NCI-H524 treated with DMSO at 0.1 percent for 48 hours (cell line): ENCODE results near the gene MYO16.
"Not testable (repeated sequence)": the region's sequence is repeated elsewhere in the genome, so short reads cannot be mapped to it uniquely, and the experiment has no call there.

Experiments used
- DNase-seq: peaks from one replicate; lab custom pipeline; 2025; lab: John Stamatoyannopoulos, UW

The MYO16 gene

DNA sequence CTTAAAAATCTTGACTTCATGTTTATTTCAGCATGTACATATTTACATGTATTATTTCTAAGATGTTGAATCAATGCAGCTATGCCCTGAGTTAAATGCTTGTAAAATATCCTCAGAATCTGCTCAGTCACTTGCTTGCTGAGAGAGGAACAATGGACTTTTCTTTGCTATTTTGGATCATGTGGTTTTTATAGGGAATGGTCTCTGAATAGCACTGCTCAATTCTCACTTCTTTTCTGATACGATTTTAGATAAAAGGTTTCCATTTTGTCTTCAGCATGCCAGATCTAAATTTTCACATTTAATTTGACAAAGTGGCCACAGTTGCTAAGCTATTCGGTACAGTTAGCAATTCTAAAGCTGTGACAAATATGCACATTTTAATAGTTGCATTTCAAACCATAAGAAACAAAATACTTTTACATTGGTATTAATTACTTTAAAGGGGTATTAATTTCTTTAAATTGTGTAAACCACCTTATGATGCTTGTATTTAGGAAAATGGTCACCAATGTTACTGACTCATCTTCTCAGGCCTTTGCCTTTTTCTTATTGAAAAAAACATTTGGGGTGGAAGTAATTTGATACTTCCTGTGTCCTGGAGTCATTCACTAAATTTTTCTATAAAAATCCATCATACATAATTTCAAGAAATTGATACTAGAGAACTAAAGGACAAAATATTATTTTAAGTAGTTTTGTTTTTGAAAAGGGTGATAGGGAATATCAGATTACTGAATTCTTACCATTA, 113.5 kb downstream of the MYO16 start:
- DNase-seq: no peak

DNA sequence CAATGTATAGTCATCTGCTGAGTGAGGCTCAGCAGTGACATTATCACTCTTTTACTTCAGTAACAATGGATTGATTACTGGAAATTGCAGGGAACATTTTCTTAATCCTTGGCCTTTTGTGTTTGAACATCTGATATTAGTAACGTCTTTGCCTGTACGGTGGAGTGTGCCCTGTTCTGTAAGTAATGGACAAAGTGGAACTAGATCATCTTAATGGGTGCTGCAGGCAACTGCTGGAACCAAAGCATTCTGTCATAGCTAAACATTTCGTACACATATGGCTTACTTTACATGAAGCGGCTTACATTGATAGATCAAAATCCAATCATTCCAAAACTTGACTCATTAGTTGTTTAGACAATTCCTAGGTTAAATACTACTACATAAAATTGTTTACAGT, 114.1 kb downstream of the MYO16 start:
- DNase-seq: no peak

DNA sequence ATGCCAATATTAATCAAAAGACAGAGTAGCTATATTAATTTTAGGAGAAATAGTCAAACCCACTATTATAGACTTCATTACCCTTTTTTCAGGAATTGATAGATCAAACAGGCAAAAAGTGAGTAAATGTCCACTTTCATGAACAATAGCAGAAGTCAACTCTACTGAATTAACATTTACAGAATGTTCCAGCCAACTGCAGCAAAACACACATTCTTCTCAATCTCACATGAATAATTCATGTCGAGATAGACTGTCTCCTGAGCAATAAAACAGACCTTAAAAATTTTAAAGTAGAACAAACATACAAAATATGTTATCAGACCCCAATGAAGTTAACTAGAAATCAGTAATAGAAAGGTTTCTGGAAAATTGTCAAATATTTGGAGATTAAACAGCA, 118.4 kb downstream of the MYO16 start:
- no peak for DNase-seq

DNA sequence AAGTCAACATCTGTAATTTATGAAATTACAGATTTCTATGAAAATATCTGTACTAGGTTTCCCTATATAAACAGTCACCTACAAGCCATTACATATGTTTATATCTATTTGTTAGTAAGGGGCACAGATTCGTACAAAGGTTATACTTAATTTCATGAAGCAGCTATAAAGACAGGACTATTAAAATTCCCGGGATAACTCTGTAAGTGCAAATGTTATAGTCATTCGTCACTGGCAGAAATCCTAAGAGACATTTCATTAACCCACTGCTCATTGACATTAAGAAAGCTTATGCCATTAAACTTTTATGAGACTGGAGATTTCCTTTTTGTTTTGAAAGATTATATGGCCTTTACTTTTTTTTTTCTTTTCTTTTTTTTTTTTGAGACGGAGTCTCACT, 122.9 kb downstream of the MYO16 start:
- DNase-seq: no peak

DNA sequence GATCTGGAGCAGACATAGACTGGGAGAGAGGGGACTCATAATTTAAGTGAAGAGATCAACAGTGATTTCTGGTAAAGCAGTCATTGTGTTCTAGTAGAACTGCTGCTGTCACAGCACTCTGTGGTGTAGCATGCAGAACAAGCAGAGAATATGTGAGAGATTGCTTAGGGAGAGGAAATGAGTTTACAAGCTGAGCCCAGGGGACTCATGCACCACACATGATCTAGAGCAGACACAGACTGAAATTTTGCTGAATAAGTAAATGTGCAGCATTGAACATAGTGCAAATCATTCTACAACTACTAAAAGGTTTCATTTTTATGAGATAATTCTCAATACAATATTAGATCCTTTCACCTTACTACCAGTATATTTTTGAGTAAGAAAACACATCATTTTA, 125.7 kb downstream of the MYO16 start:
- DNase-seq: no peak

DNA sequence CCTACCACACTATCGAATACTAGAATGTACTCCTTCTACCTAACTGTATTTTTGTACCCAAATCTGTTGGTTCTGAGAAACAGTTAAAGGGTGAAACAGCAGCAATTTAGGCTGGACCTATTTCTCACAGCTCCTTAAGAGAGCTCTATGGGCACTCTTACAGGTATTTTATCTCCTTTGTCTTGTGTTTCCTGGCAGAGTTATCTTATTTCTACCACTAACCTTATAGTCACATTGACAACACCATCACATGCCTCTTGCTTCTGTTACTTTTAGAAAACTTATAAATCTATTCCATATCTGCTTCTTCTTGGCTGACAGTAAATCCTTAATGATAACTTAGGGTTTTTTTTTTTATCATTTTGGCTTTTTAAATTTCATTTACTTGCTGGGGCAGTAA, 130.7 kb downstream of the MYO16 start:
- DNase-seq: no peak

DNA sequence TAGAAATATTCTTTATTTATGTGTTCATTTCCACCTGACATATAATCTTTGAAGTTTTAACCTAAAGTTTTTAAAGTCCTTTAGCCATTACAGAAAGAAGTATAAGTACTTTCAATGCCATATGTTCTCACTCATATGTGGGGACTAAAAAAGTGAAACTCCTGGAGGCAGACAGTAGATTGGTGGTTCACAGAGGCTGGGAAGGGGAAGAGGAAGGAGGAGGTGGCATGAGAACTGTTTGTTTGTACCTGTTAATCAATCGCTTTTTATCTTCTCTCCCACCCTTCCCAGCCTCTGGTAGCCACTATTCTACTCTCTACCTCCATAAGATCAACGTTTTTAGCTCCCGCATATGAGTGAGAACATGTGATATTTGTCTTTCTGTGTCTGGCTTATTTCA, 131.1 kb downstream of the MYO16 start:
- DNase-seq: no peak

DNA sequence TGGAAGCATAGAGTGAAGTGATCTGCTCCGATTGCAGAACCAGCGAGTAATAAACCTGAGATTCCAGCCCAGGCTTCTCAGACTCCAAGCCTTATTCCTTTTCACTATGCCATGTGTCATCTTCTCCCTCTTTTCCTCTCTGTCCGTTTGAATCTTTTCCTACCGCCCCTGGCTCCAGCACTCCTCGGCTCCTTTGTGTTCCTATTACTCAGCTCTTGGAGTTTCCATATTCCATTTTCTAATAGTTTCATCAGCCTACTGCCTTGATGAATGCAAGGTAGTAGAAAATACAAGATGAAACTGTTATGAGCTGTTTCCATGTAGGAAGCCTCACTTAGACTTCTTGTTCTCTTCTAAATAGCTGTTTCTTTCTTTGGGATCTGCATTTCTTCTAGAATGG, 138.6 kb downstream of the MYO16 start:
- DNase-seq: no peak

DNA sequence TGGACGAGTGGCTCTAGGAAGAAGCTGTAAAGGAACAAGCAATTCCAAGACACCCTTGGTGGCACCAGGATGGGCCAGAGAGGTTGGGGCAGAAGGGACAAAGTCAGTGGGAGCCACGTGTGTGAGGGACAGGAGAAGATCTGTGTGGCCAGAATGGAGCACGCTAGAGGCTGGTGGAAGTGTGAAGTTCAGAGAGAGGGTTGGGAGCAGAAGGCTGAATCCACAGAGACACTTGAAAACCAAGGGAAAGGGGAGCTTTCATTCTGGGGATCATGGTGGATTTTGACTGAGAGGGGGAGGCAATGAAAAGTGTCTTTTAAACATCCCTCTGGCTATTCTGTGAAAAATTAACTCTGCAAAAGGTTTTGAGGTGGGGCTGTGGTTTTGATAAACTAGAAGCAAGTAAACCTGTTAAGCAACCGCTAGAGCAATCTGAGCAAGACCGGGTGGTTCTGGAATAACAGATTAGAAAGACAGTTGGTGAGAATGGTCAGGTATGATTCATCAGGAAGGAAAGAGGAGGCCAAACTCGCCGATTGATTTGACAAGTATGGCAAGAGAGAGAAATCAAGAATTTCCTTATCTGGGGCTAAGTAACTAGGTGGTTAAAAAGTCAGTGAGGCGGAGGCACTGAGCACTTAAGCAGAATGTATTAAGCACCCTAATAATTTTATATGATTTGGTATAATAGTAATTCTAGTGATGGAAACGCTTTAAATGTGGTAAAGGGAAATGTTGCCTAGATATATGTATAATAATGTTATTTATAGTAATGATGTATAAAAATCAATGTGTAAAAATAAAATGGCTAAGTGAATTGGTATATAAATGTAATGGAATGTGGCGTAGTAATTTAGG, 140.0 kb downstream of the MYO16 start:
- DNase-seq: no peak

DNA sequence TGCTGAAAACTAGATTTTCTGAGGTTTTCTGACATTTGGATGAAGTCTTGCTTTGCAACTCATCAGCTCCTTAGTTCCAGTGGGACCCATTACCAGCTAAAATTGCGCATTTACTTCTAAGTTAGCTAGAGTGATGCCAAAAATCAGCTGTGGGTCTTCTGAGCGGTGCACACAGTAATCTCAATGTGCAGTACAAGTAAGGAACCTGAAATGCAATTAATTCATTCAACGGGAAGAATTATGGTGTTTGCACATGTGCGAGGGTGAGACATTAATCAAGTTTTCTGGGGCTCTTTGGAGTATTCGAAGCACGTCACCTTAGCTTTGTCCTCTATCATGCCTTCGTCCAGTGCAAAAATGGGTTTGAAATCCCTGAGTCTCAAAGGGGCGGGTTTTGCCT, 146.2 kb downstream of the MYO16 start:
- no peak for DNase-seq

DNA sequence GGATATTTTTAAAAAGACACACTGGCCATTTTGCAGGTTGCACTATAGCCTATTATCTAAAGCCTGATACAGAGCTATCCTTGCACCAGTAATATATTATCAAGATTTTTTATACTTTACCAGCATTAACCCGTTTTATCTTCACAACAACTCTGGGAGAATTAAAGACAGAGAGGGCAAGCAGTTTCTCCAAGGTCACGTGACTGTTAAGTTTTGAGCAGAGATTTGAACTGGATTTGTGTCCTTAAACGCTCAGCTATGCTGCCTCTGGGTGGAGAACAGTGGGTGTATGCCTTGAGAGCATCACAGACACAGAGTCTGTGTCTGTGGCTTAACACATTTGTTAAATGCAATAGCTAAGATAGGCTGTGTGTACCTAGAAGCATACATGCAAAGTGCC, 147.2 kb downstream of the MYO16 start:
- DNase-seq: no peak

DNA sequence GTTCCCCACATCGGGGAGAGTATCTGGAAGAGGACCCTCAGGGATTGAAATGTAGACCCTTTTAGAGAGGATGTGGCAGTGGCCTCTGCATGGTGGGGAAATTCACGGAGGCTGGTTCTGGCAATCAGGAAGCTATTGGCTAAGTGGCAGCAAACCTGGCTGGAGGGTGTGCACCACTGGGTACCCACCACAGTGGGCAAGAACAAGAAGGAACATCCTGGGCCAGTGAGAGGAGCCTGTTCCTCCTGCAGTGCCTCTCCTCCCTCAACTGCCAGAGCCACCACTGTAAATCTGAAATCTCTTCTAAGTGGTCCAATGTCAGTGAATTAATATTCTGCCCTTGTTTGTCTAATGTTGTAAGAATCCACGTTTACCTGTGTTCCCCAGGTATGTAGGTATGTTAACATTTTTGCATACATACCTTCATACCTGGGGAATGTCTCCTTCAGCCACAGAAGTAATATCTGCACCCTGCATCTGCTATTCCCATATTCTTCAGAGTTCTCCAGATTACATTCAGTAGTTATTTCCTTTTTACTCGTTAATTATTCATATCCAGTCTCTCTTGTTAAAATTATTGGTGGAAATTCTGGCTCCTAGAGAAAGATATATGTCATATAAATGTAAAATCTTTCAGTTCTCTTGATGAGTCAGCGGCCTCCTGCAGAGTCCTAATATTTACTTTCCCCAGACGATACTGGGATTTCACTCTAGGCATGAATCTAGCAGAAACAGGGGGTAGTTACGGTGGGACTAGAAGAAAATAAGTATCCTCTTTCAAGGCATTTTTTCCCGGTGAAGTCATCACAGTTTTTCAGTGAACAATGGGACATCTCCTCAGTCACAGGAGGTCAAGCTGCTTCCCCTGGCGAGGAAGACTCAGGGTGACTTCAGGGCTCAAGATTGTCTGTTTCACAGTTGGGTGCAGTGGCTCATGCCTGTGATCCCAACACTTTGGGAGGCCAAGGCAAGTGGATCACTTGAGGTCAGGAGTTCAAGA, 148.3 kb downstream of the MYO16 start:
- DNase-seq: no peak

DNA sequence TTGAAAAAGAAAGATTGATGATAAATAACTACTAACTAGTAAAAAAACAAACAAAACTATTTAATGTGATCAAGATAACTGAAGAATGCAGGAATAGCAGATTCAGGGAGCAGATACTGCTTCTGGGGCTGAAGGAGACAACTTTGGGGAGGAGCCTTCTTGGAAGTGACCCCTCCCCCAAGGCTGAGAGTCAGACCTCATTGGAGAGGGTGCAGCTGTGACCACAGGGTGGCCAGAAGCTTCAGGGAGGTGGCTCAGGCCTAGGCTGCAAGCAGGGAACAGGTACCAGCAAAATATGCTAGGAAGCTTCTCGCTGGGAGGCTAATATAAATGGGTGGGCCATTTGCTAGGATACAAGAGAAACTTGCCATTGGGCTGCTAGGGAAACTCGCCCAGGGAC, 149.9 kb downstream of the MYO16 start:
- no peak for DNase-seq

DNA sequence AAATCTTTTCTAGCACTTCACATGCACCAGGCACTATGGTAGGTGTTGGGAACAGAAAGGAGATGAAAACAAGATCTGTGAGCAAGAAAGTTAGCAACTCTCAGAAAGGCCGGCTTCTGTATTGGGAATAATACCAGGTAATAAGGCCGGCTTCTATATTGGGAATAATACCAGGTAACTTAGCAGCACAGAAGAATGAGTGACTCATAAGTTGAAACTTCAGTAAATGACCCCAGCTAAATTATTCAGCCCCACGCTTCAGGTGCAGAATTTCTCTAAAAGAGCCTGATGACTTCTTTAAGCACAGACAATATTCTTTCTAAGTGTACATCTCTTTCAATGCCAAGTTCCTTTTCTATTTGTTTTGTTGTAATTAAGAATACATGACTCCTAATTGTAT, 151.3 kb downstream of the MYO16 start:
- no peak for DNase-seq

DNA sequence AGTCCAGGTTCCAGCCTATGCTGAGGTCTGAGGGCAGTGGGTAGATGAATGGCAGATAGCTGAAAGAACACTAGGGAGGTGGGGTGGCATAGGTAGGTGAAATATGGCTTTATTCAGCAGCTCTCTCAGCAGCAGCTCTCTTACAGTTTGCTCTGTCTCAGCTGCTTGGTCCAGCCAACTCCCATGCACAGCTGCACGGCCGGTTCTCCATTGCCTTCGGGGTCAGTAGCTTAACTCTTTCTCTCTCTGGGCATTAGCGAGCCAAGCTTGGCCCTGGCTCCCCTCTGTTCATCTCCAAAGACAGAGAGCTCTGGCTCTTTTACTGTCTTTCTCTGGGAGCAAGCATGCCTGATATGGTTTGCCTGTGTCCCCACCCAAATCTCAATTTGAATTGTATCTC, 151.9 kb downstream of the MYO16 start:
- DNase-seq: no peak

DNA sequence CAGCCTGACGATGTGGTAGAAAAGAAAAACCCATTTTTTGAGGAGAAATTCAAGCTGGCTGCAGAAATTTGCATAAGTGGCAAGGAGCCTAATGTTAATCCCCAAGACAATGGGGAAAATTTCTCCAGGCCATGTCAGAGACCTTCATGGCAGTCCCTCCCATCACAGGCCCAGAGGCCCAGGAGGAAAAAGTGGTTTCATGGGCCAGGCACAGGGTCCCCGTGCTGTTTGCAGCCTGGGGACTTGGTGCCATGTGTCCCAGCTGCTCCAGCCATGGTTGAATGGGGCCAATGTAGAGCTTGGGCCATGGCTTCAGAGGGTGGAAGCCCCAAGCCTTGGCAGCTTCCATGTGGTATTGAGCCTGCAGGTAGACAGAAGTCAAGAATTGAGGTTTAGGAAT, 153.1 kb downstream of the MYO16 start:
- not testable (repeated sequence) for DNase-seq

DNA sequence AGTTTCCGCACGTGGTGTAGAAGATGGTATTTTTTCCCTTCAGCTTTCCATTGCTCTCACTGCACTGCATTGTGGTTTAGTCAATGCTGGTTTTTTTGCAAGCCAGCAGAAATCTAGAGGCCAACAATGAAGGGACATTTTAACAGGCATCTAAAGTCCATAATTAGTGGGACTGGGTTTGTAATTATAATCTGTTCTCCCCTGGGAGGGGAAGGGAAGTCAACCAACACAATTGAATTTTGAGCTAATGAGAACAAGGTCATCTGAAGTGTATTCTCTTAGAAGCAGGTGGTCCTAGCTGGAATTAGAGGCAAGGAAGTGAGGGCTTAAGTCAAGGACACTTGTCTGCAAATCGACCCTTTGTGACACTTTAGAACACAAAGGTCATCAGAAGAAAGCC, 156.4 kb downstream of the MYO16 start:
- DNase-seq: peak; percentile 44

DNA sequence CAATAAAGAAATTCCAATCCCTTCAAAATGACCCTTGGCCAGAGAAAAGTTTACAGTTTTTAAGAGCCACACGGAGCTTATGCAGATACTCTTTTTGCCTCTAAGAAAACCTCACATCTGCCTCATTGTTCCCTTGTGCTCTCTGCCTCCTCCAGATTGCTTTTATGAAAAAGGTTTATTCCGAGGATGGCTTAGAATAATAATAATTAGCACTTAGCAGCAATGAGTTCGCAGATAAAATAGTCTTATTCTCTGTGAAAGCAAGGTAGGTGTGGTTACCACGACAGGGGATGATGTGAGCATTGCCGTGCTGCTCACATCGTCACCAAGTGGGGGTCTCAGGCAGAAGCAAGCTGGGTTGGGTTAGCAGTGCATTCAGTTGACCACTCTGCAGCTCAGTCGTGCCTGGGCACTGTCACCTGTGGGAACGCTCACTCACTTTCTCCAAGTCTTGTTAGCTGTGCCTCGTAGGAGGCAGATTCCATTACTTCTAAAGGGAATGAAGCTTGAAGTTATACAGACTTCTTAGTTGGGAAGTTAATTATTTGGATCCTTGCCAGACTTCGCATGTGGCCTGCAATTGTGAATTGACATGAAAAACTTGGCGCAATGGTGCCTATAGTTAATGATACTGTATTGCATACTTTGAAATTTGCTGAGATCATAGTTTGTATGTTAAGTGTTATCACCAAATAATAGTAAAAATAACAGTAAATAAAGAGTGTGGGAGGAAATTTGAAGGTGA, 157.2 kb downstream of the MYO16 start:
- no peak for DNase-seq

DNA sequence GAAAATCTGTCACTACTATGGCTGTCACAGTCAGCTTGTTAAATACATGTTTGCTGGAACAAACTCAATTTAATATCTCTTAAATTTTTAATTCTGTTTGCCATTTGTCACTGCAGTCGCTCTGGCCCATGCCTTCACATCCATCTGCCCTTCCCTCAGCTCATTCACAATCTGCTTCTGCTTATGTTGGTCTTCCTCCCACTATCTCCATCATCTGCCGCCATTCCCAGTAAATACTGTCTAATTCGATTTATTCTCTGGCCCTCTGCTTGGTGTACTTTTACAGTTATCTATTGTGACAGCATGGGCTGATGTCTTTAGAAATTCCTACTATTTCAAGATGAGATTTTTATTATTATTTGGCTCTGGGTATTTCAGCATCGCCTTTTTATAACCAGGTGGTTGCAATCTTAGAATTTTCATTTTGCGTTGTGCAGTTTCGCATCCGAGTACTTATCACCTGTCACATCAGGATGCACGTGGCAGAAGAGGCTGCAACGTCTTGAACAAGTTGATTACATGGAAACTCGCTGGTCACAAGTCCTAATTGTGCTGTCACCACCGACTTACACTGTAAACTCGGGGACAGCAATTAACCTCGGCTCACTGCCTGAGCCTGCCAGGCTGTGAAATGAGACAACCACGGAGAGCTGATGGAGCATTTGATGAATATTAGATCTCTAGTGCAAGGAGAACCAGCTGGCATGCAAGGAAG, 158.4 kb downstream of the MYO16 start:
- no peak for DNase-seq

DNA sequence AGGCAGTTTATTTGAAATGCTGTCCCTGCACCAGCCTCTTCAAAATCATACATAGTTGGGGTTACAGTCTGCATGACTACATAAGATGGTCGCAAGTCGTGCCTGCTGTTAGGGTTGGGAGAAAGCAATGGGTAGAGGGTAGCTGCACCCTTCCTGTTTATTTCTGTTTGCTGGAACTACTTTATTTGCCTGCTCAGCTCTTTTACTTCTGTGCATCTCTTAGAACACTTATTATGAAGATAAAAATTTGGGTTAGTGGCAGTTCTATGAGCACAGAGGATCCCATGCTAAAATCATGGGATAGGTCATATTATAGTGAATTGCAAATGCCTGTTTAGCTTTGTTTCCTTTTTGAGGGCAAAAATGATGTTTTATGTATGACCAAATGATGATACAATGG, 160.1 kb downstream of the MYO16 start:
- DNase-seq: no peak

DNA sequence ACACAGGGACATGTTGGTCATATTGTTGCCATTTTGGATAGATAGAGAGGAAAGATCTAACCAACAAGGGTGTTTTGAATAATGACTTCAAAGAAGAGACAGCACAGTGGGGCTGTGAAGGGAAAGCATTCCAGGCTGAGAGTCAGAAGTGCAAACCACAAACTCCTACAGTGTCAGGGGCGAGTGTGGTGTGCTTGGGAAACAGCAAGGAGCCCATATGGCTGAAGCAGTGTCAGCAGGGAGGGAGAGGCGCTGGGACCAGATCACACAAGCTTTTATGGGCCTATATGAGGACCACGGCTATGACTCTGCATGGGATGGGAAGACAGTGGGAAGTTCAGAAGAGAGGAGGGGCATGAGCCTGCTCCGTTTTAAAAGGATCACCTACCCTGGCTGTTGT, 166.4 kb downstream of the MYO16 start:
- no peak for DNase-seq
